ENCODE measurements around the gene IGFL4. TPM values are rescaled to one million over a fixed set of nuclear protein-coding genes. Genes with fewer than 3 reads are reported as not detected.

The IGFL4 gene
- total RNA-seq, 1 donor from 2014 or later = 0.41 TPM

GRCh38 chr19:46020819-46021125 is 20.0 kb downstream of the IGFL4 start:
- DNase-seq = no peak

GRCh38 chr19:46019270-46019669 is 21.5 kb downstream of the IGFL4 start:
- DNase-seq = no peak

- no peak for DNase-seq
These were observed 22.0 kb downstream of the IGFL4 start for GRCh38 chr19:46018729-46019251.

DNA sequence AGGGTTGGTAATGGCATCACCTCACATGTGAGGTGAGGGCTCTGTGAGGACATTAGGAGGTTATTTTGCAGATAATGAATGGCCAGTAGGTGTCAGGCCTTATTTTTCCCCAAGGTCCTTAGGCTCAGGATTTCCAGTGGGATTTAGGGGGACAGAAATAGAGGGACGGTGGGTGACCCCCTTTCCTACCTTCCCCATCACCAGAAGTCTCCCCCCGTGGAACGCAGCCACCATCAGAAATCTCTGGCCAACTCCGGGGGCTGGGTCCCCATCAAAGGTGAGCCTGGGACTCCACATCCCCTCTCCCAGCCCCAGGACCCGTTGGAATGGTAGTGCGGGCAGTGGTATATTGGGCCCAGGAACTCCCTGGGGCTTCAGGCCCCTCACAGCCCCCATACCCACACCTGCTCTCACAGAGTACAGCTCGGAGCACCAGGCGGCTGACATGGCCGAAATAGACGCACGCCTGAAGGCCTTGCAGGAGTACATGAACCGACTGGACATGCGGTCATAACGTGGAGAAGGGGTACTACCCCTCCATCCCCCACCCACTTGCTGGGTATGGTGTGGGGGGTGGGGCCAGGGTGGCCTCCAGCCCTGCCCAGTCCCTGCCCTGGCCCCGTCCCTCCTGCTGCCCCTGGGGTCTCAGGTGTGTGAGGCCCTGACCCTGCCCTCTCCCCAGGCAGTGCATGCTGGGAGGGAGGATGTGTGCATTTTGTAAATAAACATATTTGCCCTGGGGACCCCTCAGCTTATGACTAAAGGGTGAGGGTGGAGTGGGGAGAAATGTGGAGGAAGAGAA is 22.7 kb downstream of the IGFL4 start:
- DNase-seq = no peak

- no peak for DNase-seq
These were observed 23.7 kb downstream of the IGFL4 start for GRCh38 chr19:46017095-46017429.

- peak; percentile 92 for DNase-seq
These were observed 24.2 kb downstream of the IGFL4 start for GRCh38 chr19:46016426-46017094.

GRCh38 chr19:46015687-46016425 is 24.9 kb downstream of the IGFL4 start:
- DNase-seq = no peak

DNA sequence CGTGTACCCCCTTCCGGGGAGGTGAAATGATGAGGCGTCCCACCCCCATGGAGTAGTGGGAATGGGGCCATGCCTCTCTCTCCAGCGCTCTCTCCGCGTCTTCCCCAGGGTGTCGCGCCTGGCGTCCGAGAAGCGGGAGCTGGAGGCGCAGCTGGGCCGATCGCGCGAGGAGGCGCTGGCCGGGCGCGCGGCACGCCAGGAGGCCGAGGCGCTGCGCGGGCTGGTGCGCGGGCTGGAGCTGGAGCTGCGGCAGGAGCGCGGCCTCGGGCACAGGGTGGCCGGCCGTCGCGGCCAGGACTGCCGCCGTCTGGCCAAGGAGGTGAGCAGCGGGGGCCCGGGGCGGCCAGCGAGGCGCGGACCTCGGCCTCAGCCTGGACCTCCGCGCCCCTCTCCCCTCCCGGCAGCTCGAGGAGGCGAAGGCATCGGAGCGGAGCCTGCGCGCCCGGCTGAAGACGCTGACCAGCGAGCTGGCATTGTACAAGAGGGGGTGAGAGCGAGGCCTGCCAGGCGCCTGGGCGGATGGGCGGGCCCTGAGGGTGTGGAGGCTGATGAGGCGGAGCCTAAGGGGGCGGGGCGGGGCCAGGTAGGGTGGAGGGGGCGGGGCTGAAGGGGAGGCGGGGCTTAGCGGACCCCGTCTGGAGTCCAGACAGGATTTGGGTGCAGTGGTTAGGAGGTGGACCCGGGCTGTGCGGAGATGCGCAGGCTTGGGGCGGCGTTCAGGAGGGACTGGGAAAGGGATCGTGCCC is 25.7 kb downstream of the IGFL4 start:
- peak; percentile 63 for DNase-seq

DNA sequence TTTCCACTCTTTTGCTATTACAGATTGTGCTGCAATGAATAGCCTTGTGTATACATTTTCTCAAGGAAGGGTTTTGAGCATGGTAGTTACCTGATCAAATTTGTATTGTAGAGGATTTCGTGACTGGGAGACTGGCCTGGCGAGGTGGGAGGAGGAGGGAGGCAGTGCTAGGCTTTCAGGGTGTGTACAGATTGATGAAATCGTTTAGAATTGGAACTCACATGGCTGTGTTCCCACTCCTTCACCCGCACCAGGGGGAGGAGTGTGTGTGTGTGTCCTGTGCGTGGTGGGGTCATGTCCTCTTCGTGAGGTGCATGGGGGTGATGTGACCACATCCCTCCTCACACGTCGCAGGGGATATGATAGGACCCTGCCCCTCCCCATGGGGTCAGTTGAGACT is 26.3 kb downstream of the IGFL4 start:
- no peak for DNase-seq

- peak; percentile 78 for DNase-seq
These were observed 31.0 kb downstream of the IGFL4 start for GRCh38 chr19:46009530-46010510.

DNA sequence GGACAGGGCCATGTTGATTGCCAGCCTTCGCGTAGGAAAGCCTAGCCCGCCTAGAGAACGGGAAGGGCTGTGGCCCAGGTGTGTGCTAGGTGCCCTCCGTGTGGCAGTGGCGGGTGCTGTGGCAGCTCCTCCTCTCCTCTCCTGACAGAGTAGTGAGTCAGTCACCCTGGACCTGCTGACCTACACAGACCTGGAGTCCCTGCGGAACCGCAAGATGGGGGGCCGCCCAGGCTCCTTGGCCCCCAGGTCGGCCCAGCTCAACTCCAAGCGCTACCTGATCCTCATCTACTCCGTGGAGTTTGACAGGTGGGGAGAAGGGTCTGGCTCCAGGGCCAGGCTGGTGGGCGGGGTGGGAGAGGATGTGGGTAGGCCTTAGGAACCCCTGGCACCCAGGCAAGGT is 34.4 kb downstream of the IGFL4 start:
- DNase-seq = no peak

- no peak for DNase-seq
These were observed 38.0 kb downstream of the IGFL4 start for GRCh38 chr19:46002678-46003275.

- DNase-seq = no peak
These were observed 40.1 kb downstream of the IGFL4 start for GRCh38 chr19:46000491-46001246.

DNA sequence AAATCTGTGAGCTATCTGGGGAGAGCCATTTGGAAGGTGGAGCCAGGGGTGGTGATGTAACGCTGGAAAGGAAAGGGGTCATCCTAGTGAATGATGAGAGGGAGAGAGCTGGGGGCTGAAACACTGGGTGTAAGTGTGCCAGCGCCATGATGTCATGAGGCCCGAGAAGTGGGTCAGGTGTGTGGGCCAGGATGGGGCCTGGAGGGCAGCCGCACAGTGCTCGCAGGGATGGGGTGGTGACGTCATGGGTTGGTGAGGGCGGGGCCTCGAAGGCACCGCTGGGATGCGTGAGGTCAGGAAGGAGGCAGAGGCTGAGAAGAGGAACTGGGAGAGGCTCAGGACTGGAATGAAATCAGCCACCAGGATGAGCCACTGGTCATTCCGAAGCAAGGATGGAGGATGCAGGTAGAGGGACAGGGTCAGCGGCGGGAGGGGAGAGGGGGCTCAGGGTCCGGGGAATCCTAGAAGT is 41.1 kb downstream of the IGFL4 start:
- DNase-seq = no peak

- DNase-seq = no peak
These were observed 42.0 kb downstream of the IGFL4 start for GRCh38 chr19:45998834-45999233.

DNA sequence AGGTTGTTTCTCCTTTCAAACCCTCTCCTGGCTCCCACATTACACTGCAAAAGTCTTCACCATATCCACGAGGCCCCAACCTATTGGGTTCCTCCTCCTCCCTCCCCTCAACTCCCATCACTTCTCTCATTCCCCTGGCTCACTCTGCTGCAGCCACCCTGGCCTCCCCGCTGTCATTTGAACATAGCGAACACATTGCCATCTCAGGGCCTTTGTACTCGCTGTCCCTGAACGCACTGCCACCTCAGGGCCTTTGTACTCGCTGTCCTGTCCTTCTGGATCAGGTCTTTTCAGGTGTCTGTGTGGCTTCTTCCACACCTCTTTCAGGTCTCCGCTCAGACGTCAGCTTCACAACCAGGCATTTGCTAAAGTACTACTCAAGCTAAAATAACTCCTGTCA is 43.9 kb downstream of the IGFL4 start:
- no peak for DNase-seq

DNA sequence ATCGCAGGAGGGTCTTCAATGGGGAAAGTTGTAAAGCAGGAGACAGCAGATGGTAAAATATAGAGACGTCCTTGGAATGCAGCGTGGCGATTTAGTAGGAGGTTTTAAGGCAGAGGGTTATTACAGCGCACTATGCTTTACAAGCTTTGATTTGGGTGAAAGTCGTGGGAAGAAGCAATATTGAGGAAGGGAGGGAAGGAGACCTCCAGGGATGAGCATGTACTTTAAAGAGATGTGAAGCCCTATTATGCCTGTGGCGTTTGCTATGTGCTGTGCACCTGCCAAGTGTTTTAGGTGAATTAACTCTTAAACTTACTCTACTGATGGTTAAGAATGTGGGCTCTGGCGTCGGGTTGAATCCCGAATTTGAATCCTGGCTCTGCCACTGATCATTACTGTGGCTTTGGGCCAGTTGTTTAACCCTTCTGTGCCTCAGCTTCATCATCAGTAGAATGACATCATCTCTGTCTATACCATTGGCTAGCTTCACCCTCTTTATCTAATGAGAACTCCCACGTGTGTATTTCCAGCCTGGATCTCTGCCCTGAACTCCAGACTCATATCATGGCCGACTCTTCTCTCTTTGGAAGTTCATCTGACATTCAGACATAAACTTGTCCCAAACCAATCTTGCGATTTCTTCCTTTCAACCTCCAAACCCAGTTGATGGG is 45.0 kb downstream of the IGFL4 start:
- DNase-seq = no peak

DNA sequence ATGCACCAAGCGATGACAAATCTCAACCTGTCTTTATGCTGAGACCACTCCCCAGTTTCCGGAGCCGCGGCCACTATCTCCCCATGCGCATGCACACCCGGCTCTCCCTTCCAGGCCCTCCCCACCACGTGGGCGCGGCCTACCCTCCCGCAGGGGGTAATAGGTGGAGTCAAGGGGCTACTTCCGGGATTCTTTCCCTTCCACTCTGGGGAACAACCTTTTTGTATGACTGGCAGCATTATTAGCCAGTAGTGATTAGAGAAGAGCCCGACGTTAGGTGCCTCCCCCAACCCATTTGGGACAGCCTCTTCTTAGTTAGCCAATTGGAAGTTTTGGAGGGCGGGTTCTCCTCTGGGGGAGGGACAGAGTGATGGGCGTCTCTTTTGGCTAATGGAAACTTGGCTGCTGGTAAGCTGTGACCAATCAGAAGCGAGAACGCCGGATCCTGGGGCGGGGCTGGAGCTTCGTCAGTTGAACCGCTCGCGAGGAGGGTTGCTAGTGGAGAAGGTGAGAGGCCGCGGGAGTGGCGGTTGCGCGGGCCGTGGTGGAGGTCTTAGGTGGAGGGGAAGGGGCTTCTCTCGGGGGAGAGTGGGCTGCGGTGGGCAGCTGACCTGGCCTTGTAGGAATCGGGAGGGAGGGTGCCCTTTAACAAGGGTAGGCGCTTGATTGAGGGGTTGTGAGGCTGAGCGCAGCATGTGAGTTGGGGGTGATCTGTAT is 45.6 kb downstream of the IGFL4 start, which contains the start of gene CCDC61:
CCDC61 (plus strand) TSS at position 470 of the 717 bp plus-strand sequence. CDS start 7,552 bp downstream, outside the sequence.
- peak; percentile 100 for DNase-seq
